CD4-positive, alpha-beta T cell treated with Interleukin-17A for 4 hours (primary cell): ENCODE data around the gene BOK.
A peak's percentile ranks its signal among the peaks of the same experiment; 100 is the strongest.
"Not testable (repeated sequence)": the region's sequence is repeated elsewhere in the genome, so short reads cannot be mapped to it uniquely, and the experiment has no call there.

ENCODE experiments used
- DNase-seq: peaks from one replicate; pipeline ENCODE4 v3.0.0-alpha.2; 2020; ENCODE audit warnings: mixed read lengths

Gene BOK

GRCh38 chr2:241558532-241559322, at the start of gene BOK:
Gene BOK, plus strand, starts transcription at chr2:241558745. Its CDS starts 739 bp downstream, at chr2:241559484.
- peak; percentile 6 for DNase-seq

GRCh38 chr2:241509155-241509784, 49.3 kb upstream of the BOK start:
- DNase-seq = no peak

- DNase-seq = no peak
Observed at GRCh38 chr2:241511091-241511741, 47.3 kb upstream of the BOK start.

GRCh38 chr2:241514553-241514952, 44.0 kb upstream of the BOK start:
- DNase-seq = no peak

- no peak for DNase-seq
Observed at GRCh38 chr2:241514986-241515737, 43.4 kb upstream of the BOK start.

- no peak for DNase-seq
Observed at GRCh38 chr2:241516520-241516965, 42.0 kb upstream of the BOK start.

GRCh38 chr2:241517297-241517696, 41.2 kb upstream of the BOK start:
- no peak for DNase-seq

- no peak for DNase-seq
Observed at GRCh38 chr2:241519669-241520068, 38.9 kb upstream of the BOK start.

GRCh38 chr2:241522477-241522876, 36.1 kb upstream of the BOK start:
- no peak for DNase-seq

- not testable (repeated sequence) for DNase-seq
Observed at GRCh38 chr2:241525818-241526780, 32.4 kb upstream of the BOK start.

- DNase-seq = no peak
Observed at GRCh38 chr2:241530571-241530970, 28.0 kb upstream of the BOK start.

- DNase-seq = no peak
Observed at GRCh38 chr2:241531161-241531722, 27.3 kb upstream of the BOK start.

GRCh38 chr2:241532168-241532567, 26.4 kb upstream of the BOK start:
- no peak for DNase-seq

GRCh38 chr2:241532733-241533601, 25.6 kb upstream of the BOK start:
- DNase-seq = no peak

GRCh38 chr2:241534293-241534692, 24.3 kb upstream of the BOK start:
- no peak for DNase-seq

- no peak for DNase-seq
Observed at GRCh38 chr2:241534701-241535375, 23.7 kb upstream of the BOK start.

- no peak for DNase-seq
Observed at GRCh38 chr2:241535871-241536655, 22.5 kb upstream of the BOK start.

GRCh38 chr2:241538838-241539615, 19.5 kb upstream of the BOK start:
- DNase-seq = no peak
